NOMO-1 treated with DMSO at 0.1 percent for 48 hours (cell line): ENCODE data around the gene SRR.
"Not testable (repeated sequence)": the region's sequence is repeated elsewhere in the genome, so short reads cannot be mapped to it uniquely, and the experiment has no call there.

ENCODE experiments used
- DNase-seq: peaks from one replicate; lab custom pipeline; 2025; ENCODE audit not compliant: unreplicated experiment; lab: John Stamatoyannopoulos, UW

The SRR gene

DNA sequence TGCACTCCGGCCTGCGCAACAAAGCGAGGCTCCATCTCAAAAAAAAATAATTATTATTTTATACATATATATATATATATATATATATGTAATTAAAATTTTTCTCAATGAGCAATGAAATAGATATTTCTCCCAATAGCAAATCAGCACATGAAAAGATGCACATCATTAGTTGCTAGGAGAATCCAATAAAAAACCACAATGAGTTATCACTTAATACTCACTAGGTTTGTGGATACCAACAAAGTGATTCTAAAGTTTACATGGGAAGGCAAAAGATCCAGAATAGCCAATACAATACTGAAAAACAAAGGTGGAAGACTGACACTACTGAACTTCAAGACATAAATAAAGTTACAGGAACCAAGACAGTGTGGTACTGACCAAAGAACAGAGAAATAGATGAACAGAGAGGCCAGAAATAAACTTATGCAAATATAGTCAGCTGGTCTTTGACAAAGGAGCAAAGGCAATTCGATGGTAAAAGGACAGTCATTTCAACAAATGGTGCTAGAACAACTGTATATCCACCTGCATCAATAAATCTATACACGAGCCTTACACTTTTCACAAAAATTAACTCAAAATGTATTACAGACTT is 13.8 kb upstream of the SRR start:
- DNase-seq, result no peak

DNA sequence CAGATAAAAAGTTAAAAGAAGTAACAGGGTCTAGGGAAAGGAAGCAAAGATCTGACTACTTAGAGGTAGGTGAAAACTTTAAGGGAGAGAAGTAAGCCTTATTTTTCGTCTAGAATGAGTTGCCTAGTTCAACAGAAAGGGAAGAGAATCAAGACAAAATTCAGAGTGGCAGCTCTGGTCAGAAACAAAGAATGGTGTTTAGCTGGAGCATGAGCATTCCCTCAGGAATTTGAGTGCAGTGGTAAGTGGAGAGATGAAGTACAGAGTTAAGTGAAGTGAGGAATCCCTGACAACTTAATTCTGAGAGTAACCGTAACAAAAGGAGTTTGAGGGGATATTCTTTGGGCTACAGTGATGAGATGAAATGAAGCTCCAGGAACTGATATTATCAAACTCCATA is 11.7 kb upstream of the SRR start:
- DNase-seq, result no peak

DNA sequence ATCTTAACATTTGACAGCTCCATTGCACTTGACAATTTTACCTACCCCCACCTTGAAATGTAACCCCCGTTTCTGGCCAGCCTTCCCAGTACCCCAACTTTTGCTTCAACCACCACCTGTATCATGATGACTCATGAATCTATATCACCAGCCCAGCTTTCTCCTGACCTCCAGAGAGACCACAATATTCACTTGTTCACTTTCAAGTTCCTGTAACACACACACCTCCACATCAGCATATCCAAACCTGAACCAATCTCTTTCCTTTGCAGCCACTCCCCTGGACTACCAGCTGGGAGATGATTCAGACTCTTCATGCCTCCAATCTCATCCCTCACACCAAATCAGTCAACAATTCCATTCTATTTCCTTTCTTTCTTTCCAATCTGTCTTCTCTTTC is 8.2 kb upstream of the SRR start:
- DNase-seq, result no peak

DNA sequence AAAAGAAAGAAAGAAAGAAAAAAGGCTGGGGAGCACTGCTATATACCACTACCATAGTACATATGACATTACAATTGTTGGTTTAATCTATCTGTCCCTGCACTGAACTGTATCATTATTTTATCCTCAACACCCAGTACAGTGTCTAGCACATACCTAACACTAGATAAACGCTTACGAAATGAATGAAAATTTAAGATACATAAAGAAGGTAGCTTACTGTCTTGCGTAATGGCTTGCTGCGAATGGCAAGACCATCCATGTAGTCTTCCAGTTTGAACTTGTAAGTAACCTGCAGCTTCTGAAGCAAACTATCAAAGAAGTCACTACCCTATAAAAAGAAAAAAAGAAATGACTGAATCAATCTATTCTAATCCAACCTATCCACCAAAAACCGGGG is 6.7 kb upstream of the SRR start:
- no peak for DNase-seq

DNA sequence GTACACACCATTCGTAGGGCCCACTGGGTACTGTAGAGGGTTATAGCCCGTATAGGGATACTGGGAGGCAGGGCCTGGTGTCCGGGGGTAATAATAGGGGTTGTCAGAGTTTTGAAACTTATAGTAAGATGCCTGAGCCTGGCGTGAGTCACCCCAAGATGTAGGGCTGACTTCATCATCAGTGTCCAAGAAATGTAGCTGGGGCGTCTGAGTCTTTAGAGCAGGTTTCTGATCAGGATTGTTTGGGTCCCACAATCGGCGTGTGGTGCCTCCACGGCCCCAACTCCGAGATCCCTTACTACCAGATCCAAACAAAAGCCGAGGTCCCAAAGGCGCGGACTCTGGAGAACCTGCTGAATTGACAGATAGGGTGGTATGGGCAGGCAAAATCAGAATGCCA is 4.6 kb upstream of the SRR start:
- DNase-seq, result no peak

DNA sequence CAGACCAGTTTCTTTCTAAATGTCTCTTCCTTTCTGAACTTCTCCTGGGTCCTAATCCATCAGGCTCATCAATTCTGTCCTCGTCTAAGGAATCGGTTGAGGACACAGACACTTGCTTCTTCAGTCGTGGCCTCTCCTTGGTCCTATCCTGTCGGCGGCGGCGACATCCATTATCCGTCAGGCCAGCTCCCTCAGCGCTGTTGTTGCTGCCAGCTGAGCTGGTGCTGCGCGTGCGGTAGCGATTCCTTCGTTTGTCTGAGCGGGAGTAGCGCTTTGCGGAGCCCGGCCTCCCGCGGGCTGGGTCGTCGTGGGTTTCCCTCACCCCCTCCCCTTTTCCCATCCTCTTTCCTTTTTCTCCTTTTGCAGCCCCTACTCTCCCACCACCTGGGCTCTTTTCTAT is 4.0 kb upstream of the SRR start:
- DNase-seq, result no peak

DNA sequence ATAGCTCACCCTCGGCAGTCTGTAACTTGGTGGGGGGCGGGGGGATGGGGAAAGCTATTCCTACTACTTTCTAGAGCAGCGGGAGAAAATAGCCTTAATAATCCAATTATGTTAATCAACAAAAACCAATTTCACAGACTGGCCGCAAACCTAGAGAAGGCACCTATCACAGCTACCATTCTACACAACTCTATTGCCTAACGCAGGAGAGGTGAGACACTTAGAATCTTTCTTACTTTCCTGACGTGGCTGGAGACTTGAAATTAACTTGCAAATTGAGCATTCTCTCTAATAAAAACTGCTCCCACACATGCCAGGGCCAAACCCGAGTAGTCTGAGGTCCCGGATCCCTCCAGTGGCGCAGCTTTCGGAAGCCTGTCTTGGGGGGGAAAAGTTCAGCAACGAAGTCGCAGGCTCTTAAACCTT is 959 bp upstream of the SRR start:
- DNase-seq, result peak; percentile 7

DNA sequence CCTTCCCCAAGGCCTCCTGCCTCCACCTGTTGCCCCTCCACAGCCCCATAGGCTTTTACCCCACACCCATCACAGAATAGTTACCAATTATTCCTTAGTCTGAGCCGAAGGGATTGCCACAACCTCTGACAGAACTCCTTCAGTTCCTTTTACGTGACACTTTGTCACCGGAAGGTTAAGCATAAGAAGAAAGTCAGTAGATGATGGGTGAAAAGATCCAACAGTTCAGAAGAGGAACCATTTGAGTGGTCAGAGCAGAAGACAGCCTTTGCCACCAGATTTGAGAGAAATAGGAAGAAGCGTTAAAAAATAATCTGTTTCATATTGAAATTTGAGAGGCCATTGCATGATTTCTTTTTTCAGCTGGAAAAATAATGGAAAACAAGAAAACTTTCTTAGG is 1.2 kb downstream of the SRR start:
- DNase-seq, result peak; percentile 46

DNA sequence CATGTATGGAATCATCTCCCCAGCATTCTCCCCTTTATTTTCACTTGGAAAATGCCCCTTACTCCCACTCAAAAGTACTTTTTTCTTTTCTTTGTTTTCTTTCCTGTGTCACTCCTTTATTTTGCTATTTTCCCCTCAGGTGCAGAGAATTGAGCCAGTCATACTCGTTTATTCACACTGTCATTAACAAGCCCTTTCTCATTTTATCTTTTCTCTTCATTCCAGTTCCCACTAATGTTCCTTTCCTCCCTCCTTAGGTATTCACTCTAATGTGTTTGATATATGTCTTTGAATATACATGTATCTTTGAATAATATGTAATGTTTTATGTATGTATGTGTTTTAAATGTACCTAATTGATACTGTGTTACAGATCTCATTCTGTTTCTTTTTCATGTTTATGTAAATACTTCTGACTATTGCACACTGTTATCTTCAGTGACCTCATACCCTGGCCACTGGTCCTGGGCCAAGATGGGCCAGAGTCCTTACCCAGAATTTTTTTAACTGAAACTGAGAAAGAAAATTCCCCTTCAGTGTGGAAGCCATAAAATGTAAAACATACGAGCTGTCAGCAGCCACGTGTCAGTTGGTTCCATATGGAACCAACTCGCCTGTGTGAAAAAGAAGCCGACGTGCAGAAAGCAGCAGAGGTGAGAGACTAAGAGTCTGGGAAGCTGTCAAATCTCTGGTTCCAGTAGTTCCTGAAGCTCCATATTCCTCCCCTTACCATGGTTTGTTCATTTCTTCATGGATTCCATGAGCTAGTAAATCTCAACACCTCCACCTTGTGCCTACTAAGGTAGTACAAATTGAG is 5.8 kb downstream of the SRR start:
- DNase-seq, result no peak

DNA sequence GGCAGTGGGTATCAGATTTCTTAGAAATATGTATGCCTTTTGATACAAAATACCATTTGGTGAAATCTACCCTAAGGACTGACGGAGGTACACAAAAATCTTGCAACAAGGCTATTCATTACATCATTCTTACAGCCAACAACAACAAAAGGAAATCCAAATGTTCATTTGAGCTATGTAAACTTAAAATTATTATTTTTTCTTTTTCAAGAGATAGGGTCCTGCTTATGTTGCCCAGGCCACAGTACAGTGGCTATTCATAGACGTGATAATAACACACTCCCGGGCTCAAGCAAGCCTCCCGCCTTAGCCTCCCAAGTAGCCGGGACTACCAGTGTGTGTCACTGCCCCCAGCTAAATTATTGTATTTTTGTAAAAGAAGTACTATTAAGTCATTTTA is 9.0 kb downstream of the SRR start:
- no peak for DNase-seq

DNA sequence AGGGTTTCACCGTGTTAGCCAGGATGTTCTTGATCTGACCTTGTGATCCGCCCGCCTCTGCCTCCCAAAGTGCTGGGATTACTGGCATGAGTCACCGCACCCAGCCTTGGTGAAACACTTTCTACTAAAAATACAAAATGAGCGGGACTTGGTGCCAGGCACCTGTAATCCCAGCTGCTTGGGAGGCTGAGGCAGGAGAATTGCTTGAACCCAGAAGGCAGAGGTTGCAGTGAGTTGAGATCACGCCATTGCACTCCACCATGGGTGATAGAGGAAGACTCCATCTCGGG is 13.1 kb downstream of the SRR start:
- DNase-seq, result not testable (repeated sequence)

DNA sequence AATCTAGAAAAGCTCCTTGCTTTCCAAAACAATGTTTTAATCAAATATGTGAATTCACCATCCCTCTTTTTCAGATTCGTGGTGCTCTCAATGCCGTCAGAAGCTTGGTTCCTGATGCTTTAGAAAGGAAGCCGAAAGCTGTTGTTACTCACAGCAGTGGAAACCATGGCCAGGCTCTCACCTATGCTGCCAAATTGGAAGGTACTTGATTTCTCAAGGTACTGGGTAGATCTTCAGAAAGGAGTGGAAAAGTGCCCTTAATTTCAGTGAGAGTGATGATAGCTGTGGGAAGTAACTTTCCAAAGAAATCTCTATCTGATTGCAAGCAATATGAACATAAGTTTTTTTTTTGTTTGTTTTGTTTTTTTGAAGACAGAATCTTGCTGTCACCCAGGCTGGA is 14.0 kb downstream of the SRR start:
- no peak for DNase-seq

DNA sequence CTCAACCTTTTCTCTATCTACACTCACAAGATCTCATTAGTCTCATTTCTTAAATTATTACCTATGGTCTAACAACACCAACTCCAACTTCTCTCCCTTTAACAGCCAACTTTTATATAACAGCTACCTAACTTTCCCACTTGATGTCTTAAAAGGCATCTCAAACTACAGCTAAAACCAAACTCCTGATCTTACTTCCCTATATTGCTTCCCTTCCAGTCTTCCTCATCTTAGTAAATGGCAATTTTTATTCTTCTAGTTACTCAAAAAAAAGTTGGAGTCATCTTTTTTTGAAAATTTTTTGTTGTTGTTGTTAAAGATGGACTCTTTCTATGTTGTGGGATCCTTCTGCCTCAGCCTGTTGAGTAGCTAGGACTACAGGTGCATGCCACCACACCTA is 15.3 kb downstream of the SRR start:
- DNase-seq, result no peak

DNA sequence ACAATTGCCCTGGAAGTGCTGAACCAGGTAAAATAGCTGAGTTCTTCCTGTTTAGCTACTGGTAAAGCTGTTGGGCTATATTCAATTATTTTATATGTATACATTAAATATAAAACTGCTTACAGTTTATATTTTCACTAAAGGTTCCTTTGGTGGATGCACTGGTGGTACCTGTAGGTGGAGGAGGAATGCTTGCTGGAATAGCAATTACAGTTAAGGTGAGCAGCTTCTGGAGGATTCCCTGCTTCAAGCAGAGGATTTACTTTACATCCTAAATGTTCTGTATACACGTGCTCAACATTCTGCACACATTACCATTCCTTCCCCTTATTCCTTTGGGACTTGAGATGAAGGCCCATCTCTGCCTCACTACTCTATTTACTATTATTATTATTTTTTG is 17.6 kb downstream of the SRR start:
- DNase-seq, result no peak

DNA sequence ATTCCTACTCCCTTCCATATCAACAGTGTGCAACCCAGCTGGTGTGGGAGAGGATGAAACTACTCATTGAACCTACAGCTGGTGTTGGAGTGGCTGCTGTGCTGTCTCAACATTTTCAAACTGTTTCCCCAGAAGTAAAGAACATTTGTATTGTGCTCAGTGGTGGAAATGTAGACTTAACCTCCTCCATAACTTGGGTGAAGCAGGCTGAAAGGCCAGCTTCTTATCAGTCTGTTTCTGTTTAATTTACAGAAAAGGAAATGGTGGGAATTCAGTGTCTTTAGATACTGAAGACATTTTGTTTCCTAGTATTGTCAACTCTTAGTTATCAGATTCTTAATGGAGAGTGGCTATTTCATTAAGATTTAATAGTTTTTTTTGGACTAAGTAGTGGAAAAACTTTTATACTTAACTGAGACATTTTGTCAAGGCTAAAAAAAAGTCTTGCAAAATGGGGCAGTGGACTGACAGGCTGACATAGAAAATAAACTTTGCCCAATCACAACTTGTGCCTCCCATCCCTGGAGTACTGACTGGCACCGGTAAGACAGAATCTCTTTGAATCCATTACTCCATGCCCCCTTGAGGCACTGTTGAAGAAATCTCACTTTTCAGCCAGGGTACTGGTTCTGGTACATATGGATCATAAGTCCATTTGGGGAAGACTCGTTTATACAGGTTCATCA is 20.0 kb downstream of the SRR start:
- DNase-seq, result no peak

DNA sequence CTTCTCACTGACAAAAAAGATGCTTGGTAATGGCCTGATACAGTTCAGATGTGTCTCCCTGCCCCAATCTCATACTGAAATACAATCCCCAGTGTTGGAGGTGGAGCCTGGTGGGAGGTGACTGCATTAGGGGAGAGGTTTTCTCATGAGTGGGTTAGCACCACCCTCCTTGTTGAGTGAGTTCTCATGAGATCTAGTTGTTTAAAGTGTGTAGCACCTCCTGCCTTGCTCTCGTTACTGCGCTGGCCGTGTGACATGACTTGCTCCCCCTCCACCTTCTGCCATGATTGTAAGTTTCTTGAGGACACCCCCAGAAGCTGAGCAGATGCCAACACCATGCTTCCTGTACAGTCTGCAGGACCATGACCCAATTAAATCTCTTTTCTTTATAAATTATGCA is 27.6 kb downstream of the SRR start:
- DNase-seq, result no peak

DNA sequence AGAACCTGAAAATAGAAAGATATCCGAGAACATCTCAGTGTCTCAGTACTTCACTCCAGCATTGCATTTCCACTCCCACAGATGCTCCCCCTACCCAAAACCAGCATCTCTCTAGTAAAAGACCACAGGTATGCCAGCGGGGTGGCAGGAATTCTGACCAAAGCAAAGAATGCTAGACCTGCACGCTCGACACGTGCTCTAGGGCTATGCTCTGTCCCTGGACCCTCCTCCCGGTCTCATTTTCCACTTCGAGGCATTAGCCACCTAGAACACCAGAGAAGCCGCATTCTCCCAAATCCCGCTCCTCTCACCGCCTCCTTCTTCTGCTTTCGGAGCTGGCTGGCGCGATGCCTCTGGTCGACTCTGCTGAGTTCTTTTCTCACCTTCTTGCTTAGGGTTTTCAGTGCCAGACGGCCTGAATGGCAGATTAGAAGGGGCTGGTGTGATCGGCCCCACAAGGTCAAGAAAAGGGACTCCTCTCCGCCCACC is 32.0 kb downstream of the SRR start:
- DNase-seq, result peak; percentile 14

DNA sequence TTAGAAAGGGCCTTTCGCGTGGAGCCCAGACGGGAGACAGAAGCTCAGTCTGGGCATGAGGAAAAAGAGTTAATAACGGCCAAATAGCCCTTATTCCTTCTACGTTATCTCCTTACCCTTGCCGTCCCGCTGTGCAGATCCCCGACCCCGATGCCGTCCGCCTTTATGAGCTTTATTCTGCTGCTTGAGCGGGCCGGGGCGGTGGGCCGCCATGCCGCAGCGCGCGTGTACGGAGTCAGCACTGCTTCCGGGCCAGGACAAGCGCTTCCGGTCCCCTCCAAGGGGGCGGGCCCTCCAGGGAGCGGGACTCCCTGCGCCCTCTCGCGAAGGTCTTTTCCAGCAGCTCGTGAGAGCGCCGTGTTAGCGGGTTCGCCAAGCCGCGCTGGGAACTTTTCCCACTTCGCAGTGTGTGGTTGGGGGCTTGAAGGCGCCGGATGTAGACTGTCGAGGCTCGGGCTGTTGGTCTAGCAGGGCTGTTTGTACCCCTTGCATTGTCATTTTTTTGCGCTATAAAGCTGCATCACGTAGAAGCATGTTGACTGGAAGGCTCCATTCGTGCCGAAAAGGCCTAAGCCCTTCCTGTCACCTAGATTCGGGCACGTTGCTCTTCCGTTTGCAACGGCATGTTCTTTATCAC is 32.6 kb downstream of the SRR start, which contains the start of gene TSR1:
TSS of gene TSR1 (minus strand) at position 243 of the 637 bp plus-strand sequence. CDS start at position 213, 30 bp downstream.
- peak; percentile 73 for DNase-seq

DNA sequence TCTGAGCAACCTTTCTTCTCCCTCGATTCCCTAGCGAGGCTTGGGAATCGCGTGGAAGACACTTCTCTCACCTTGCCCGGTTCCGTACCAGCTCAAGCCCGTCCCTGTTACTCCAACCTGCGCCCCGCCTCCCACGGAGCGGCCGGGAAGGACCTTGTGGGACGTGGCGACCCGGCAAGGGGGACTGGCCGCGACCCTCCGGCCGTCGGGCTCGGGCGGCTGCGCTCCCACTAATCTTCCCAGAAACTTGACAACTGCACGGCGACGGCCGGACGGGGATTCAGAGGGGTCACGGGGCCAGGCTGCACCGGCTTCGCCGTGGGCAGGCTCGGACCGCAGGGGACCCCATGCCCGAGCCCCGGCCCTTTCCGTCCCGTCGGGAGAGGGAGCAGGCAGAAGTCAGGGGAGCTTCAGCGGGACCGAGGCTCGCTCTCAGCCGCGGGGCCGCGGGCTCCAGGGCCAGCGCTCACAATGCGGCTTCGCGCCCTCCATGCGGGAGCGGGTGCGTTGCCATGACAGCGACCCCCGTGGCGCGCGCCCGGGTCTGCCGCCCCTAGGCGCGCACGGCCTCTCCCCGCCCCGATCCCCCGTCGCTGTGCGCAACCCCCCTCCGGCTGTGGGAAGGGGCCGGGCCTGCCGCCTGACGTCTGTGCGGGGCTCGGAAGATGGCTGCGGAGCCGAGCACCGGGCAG is 33.2 kb downstream of the SRR start, which contains the start of gene SGSM2:
TSS of gene SGSM2 (plus strand) at position 650 of the 692 bp plus-strand sequence. CDS start 188 bp downstream, outside the sequence.
- peak; percentile 49 for DNase-seq

DNA sequence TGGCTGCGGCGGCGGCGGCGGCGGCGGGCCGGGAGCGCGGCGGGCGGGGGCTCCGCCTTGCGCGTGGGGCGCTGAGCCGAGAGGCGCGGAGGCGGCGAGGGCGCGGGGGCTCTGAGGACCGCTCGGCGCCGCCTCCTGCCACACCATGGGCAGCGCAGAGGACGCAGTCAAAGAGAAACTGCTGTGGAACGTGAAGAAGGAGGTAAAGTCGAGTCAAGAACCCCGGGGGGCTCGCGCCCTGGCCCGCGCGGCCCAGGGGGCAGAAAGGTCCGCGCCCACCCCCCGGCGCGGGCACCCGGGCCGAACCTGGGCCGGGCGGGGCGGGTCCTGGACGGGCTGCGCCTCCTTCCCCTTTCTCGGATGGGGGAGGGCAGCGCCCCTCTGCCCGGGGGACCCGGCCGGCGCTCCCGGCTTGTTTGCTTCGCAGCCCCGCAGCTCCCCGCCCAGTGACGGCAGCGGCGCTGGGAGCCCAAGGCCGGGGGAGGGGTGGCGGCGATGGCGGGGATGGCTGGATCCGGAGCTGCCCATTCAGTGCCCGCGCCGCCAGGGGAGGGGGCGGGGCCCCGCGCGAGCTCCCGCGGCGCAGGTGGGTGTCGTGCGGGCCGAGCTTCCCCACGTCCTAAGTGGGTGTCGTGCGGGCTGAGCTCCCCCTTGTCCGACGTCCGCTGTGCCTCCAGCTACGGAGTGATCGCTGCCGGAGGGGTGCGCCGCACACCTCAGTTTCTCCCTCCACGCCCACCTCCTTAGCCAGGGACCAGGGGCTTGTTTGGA is 34.0 kb downstream of the SRR start:
- peak; percentile 20 for DNase-seq
